Measurements from ENCODE around the gene PXDN. TPM values are rescaled to one million over a fixed set of nuclear protein-coding genes. Genes with fewer than 3 reads are reported as not detected.

The PXDN gene
- total and polyA plus RNA-seq, 3 experiments from 2014 or later, result 0.39 to 3.3 (median 1.00) TPM

GRCh38 chr2:1788478-1788959 is 44.2 kb upstream of the PXDN start:
- Mint-ChIP-seq H3K9me3 (no peaks in the 10 kb centered on the region), H3K27ac (no peak overlapping the region), H3K4me3 (no peak overlapping the region), H3K27me3 (peaks cover 0 to 1% of the 10 kb centered on the region in 2 donors), H3K4me1 (peaks cover 0 to 9% (median 0%) of the 10 kb centered on the region in 3 donors), H3K36me3 (no peaks in the 10 kb centered on the region)
- POLR2A ChIA-PET, result no interaction called here
- DNase-seq, result peak in 1 of 5 donors; percentile 19
- Histone ChIP-seq H3K27ac (ENCODE audit: low read depth, low read length) (no peak overlapping the region), H3K36me3 (ENCODE audit: insufficient read depth, low read length) (no peaks in the 10 kb centered on the region), H3K27me3 (ENCODE audit: insufficient read depth, low read length, poor library complexity, severe bottlenecking) (no peaks in the 10 kb centered on the region), H3K4me3 (ENCODE audit: low read length) (no peak overlapping the region), H3K4me1 (ENCODE audit: insufficient read depth, low read length) (no peaks in the 10 kb centered on the region), H3K9me3 (ENCODE audit: low read length) (no peaks in the 10 kb centered on the region)
- CTCF ChIA-PET, result no interaction called here

GRCh38 chr2:1787755-1788477 is 43.6 kb upstream of the PXDN start:
- peak in 1 of 5 donors; percentile 9 for DNase-seq
- CTCF ChIA-PET, result no interaction called here
- Mint-ChIP-seq H3K4me3 (no peak overlapping the region), H3K36me3 (no peaks in the 10 kb centered on the region), H3K9me3 (no peaks in the 10 kb centered on the region), H3K27ac (no peak overlapping the region), H3K4me1 (peaks cover 0 to 10% (median 0%) of the 10 kb centered on the region in 3 donors), H3K27me3 (peaks cover 0 to 1% of the 10 kb centered on the region in 2 donors)
- no peak overlapping the region for H3K27ac ChIP-seq (ENCODE audit: low read depth, low read length)
- H3K36me3 ChIP-seq (ENCODE audit: insufficient read depth, low read length), result no peaks in the 10 kb centered on the region
- no peaks in the 10 kb centered on the region for H3K4me1 ChIP-seq (ENCODE audit: insufficient read depth, low read length)
- no peaks in the 10 kb centered on the region for H3K27me3 ChIP-seq (ENCODE audit: insufficient read depth, low read length, poor library complexity, severe bottlenecking)
- H3K4me3 ChIP-seq (ENCODE audit: low read length), result no peak overlapping the region
- POLR2A ChIA-PET, result no interaction called here
- H3K9me3 ChIP-seq (ENCODE audit: low read length), result no peaks in the 10 kb centered on the region

GRCh38 chr2:1784986-1785617 is 40.8 kb upstream of the PXDN start:
- H3K27ac Mint-ChIP-seq, result no peak overlapping the region
- Histone ChIP-seq H3K36me3 (ENCODE audit: insufficient read depth, low read length) (no peaks in the 10 kb centered on the region), H3K4me1 (ENCODE audit: insufficient read depth, low read length) (no peaks in the 10 kb centered on the region), H3K27ac (ENCODE audit: low read depth, low read length) (no peak overlapping the region), H3K4me3 (ENCODE audit: low read length) (no peak overlapping the region), H3K9me3 (ENCODE audit: low read length) (no peaks in the 10 kb centered on the region), H3K27me3 (ENCODE audit: insufficient read depth, low read length, poor library complexity, severe bottlenecking) (no peaks in the 10 kb centered on the region)
- peak overlapping the region in 1 of 7 donors; percentile 51 for H3K4me3 Mint-ChIP-seq
- H3K27me3 Mint-ChIP-seq, result peaks cover 0 to 1% of the 10 kb centered on the region in 2 donors
- DNase-seq, result peak in 1 of 5 donors; percentile 28
- ChIA-PET POLR2A (no interaction called here), CTCF (interaction anchor here (1.9 kb wide), 1 partner anchor 33 kb away, joined by 7 read pairs; no protein-coding TSS in a partner anchor)
- peaks cover 10 to 31% (median 17%) of the 10 kb centered on the region in 3 donors for H3K4me1 Mint-ChIP-seq
- H3K36me3 Mint-ChIP-seq, result no peaks in the 10 kb centered on the region
- no peaks in the 10 kb centered on the region for H3K9me3 Mint-ChIP-seq

GRCh38 chr2:1784087-1784486 is 39.8 kb upstream of the PXDN start:
- H3K36me3 Mint-ChIP-seq, result no peaks in the 10 kb centered on the region
- no peak overlapping the region for H3K4me3 Mint-ChIP-seq
- ChIA-PET POLR2A (no interaction called here), CTCF (interaction anchor here (1.9 kb wide), 1 partner anchor 34 kb away, joined by 7 read pairs; no protein-coding TSS in a partner anchor)
- Histone ChIP-seq H3K27ac (ENCODE audit: low read depth, low read length) (no peak overlapping the region), H3K36me3 (ENCODE audit: insufficient read depth, low read length) (no peaks in the 10 kb centered on the region), H3K9me3 (ENCODE audit: low read length) (no peaks in the 10 kb centered on the region), H3K27me3 (ENCODE audit: insufficient read depth, low read length, poor library complexity, severe bottlenecking) (no peaks in the 10 kb centered on the region), H3K4me1 (ENCODE audit: insufficient read depth, low read length) (no peaks in the 10 kb centered on the region), H3K4me3 (ENCODE audit: low read length) (no peak overlapping the region)
- H3K4me1 Mint-ChIP-seq, result peaks cover 10 to 33% (median 18%) of the 10 kb centered on the region in 3 donors
- H3K27ac Mint-ChIP-seq, result no peak overlapping the region
- peak in 1 of 5 donors; percentile 26 for DNase-seq
- H3K27me3 Mint-ChIP-seq, result peaks cover 0 to 1% of the 10 kb centered on the region in 2 donors
- H3K9me3 Mint-ChIP-seq, result no peaks in the 10 kb centered on the region

GRCh38 chr2:1782514-1782913 is 38.2 kb upstream of the PXDN start:
- H3K4me3 Mint-ChIP-seq, result peak overlapping the region in 1 of 7 donors; percentile 59
- peaks cover 0 to 7% of the 10 kb centered on the region in 2 donors for H3K27me3 Mint-ChIP-seq
- Histone ChIP-seq H3K4me1 (ENCODE audit: insufficient read depth, low read length) (no peaks in the 10 kb centered on the region), H3K36me3 (ENCODE audit: insufficient read depth, low read length) (no peaks in the 10 kb centered on the region), H3K27me3 (ENCODE audit: insufficient read depth, low read length, poor library complexity, severe bottlenecking) (no peaks in the 10 kb centered on the region), H3K4me3 (ENCODE audit: low read length) (no peak overlapping the region), H3K27ac (ENCODE audit: low read depth, low read length) (no peak overlapping the region), H3K9me3 (ENCODE audit: low read length) (no peaks in the 10 kb centered on the region)
- H3K9me3 Mint-ChIP-seq, result peaks cover 0 to 2% (median 0%) of the 10 kb centered on the region in 5 donors
- CTCF ChIA-PET, result no interaction called here
- H3K4me1 Mint-ChIP-seq, result peaks cover 10 to 33% (median 18%) of the 10 kb centered on the region in 3 donors
- POLR2A ChIA-PET, result no interaction called here
- DNase-seq, result peak in 1 of 5 donors; percentile 10
- peak overlapping the region in 3 of 8 donors; percentile 43 to 95 (median 83) for H3K27ac Mint-ChIP-seq
- H3K36me3 Mint-ChIP-seq, result no peaks in the 10 kb centered on the region

- Histone ChIP-seq H3K4me3 (ENCODE audit: low read length) (no peak overlapping the region), H3K27me3 (ENCODE audit: insufficient read depth, low read length, poor library complexity, severe bottlenecking) (no peaks in the 10 kb centered on the region), H3K4me1 (ENCODE audit: insufficient read depth, low read length) (no peaks in the 10 kb centered on the region), H3K9me3 (ENCODE audit: low read length) (no peaks in the 10 kb centered on the region), H3K36me3 (ENCODE audit: insufficient read depth, low read length) (no peaks in the 10 kb centered on the region), H3K27ac (ENCODE audit: low read depth, low read length) (no peak overlapping the region)
- DNase-seq, result peak in 3 of 5 donors; percentile 32 to 75 (median 62)
- peaks cover 10 to 33% (median 18%) of the 10 kb centered on the region in 3 donors for H3K4me1 Mint-ChIP-seq
- peaks cover 0 to 2% (median 0%) of the 10 kb centered on the region in 5 donors for H3K9me3 Mint-ChIP-seq
- H3K4me3 Mint-ChIP-seq, result peak overlapping the region in 4 of 7 donors; percentile 33 to 89 (median 56)
- H3K27me3 Mint-ChIP-seq, result peaks cover 0 to 7% of the 10 kb centered on the region in 2 donors
- peak overlapping the region; percentile 26 to 97 (median 76) for H3K27ac Mint-ChIP-seq
- ChIA-PET CTCF (interaction anchor here (1.3 to 1.6 kb wide), 2 partner anchors 12 to 36 kb away, joined by 9 to 11 read pairs; no protein-coding TSS in a partner anchor), POLR2A (no interaction called here)
- H3K36me3 Mint-ChIP-seq, result no peaks in the 10 kb centered on the region
These were observed 37.2 kb upstream of the PXDN start for GRCh38 chr2:1781291-1782080.

GRCh38 chr2:1780693-1781092 is 36.4 kb upstream of the PXDN start:
- CTCF ChIA-PET, result interaction anchor here (1.3 to 1.6 kb wide), 2 partner anchors 11 to 36 kb away, joined by 9 to 11 read pairs; no protein-coding TSS in a partner anchor

More at GRCh38 chr2:1780693-1781092, 36.4 kb upstream of the PXDN start:
- POLR2A ChIA-PET, result no interaction called here
- no peaks in the 10 kb centered on the region for H3K4me1 ChIP-seq (ENCODE audit: insufficient read depth, low read length)
- H3K36me3 Mint-ChIP-seq, result no peaks in the 10 kb centered on the region
- peak overlapping the region in 5 of 7 donors; percentile 23 to 89 (median 49) for H3K4me3 Mint-ChIP-seq
- H3K27ac ChIP-seq (ENCODE audit: low read depth, low read length), result no peak overlapping the region
- peaks cover 0 to 2% (median 0%) of the 10 kb centered on the region in 5 donors for H3K9me3 Mint-ChIP-seq
- no peaks in the 10 kb centered on the region for H3K9me3 ChIP-seq (ENCODE audit: low read length)
- H3K36me3 ChIP-seq (ENCODE audit: insufficient read depth, low read length), result no peaks in the 10 kb centered on the region
- H3K27me3 ChIP-seq (ENCODE audit: insufficient read depth, low read length, poor library complexity, severe bottlenecking), result no peaks in the 10 kb centered on the region
- H3K27ac Mint-ChIP-seq, result peak overlapping the region in 7 of 8 donors; percentile 32 to 97 (median 83)
- DNase-seq, result no peak
- no peak overlapping the region for H3K4me3 ChIP-seq (ENCODE audit: low read length)
- H3K4me1 Mint-ChIP-seq, result peaks cover 10 to 33% (median 18%) of the 10 kb centered on the region in 3 donors
- peaks cover 0 to 7% of the 10 kb centered on the region in 2 donors for H3K27me3 Mint-ChIP-seq

Measured in CD8-positive, alpha-beta memory T cell (primary cell).